Psoas muscle (tissue), 8 donors: ENCODE measurements around the gene SLC23A2. TPM values are rescaled to one million over a fixed set of nuclear protein-coding genes. Genes with fewer than 3 reads are reported as not detected.
"Not testable (repeated sequence)": the region's sequence is repeated elsewhere in the genome, so short reads cannot be mapped to it uniquely, and the experiment has no call there.

Experiments used
- ATAC-seq, 4 donors: fragments of 200-7000 bp; cut with Tn5 transposase; one replicate each; pipeline ENCODE4 v1.9.1; 2020; ENCODE audit warnings: moderate library complexity in 3 of 4, mild to moderate bottlenecking in 2 of 4
- DNase-seq, 2 donors: peaks; one replicate each; pipeline ENCODE4 v3.0.0-alpha.2; 2020
- H3K27ac ChIP-seq: fragments of 200-600 bp; one replicate; pipeline ENCODE4 v1.8.0; 2022
- H3K27me3 ChIP-seq, 3 donors: fragments of 200-600 bp in 1 of 3; one replicate each; pipeline versions ENCODE4 v1.6.1 to v1.8.0; 2013 to 2022; ENCODE audit warnings: low read length in 2 of 3, mild to moderate bottlenecking in 2 of 3, moderate library complexity in 1 of 3; ENCODE audit not compliant: insufficient read depth in 3 of 3
- H3K36me3 ChIP-seq, 2 donors: fragments of 200-600 bp in 1 of 2; one replicate each; pipeline versions ENCODE4 v1.6.1 to v1.8.0; 2013 to 2022; ENCODE audit warnings: low read depth in 1 of 2, mild to moderate bottlenecking in 1 of 2, moderate library complexity in 1 of 2; ENCODE audit not compliant: insufficient read depth in 1 of 2
- H3K4me1 ChIP-seq: fragments of 200-600 bp; one replicate; pipeline ENCODE4 v1.8.0; 2022
- H3K4me3 ChIP-seq: fragments of 200-600 bp; one replicate; pipeline ENCODE4 v1.8.0; 2022; ENCODE audit warnings: mild to moderate bottlenecking
- H3K9me3 ChIP-seq: fragments of 200-600 bp; one replicate; pipeline ENCODE4 v1.8.0; 2022
- WGBS, 3 donors: extraction: QIAGEN DNeasy Blood & Tissue Kit; methylation state at CpG; one replicate each; pipeline versions ENCODE4 v1.1.6 to v1.1.7; 2013; 5-methylcytosine and 5-hydroxymethylcytosine counted together
- intact Hi-C, 2 donors: fragments of 100-400 bp; cut with DNase I; formaldehyde crosslinking; loops; one replicate each; pipeline versions ENCODE4 v1.11.0 to v1.14.2; 2022
- polyA plus RNA-seq, 3 donors: library from polyadenylated mRNA; stranded (reverse); fragments of 200-250 nt; gene quantifications; one replicate each; pipeline ENCODE4 v1.2.3, GENCODE V29; 2013
- total RNA-seq, 4 donors: library from RNA; stranded (reverse); fragmentation: NEBNext Ultra II Directional in 2 of 4; extraction: Animal tissue kit (Norgen Biotek cat#: 25700) in 2 of 4; gene quantifications; one replicate each; pipeline versions ENCODE4 v1.2.1 to v1.2.4, GENCODE V29; 2021 to 2023
- TF ChIP-seq, protein P1 (sequence below): fragments of 200-600 bp; IDR thresholded peaks from one replicate; pipeline ENCODE4 v1.8.0; 2022; ENCODE audit warnings: antibody characterized with exemption
- donor health status: healthy with polysubstance abuse.
- donor health status: DM: no; HTN: no; CAD: no; lungs with moderate emphysema.
- donor health status: Bipolar disorder and iron deficiency.
- donor health status: healthy.
- donor health status: DM: yes; HTN: yes; CAD: no.
- donor health status: DM: no; HTN: no; CAD: no.
- donor health status: DM: no; HTN: no; CAD: no.
- donor health status: DM: yes; HTN: yes; CAD: no.

Gene SLC23A2
- total and polyA plus RNA-seq, 7 donors = 0.87 to 4.9 (median 3.4) TPM

DNA sequence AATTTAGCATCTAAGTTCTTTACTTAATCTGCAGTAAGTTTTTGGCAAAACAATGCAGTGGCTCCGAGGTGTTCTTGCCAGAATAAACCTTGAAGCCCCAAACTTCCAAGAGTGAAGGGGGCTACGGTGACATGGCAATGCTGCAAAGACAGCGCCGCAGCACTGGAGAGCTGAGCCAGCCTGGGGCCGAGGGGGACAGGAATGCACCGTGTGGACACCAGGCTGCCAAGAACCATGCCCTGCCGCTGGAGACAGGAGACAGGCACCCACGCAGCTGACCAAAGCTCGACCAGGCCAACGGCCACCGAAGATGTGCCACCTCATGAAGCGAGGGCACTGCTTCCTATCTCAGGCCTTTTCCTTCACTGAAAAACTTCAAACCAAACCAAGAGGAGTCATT is 146.2 kb downstream of the SLC23A2 start:
- no peak overlapping the region for H3K27ac ChIP-seq
- no peaks in the 10 kb centered on the region for H3K4me1 ChIP-seq
- WGBS, 3 donors = 82 to 90% (median 83%) methylated on average over 12 of the region's 12 CpGs
- intact Hi-C loops = no loop called here
- TF ChIP-seq, protein P1, sequence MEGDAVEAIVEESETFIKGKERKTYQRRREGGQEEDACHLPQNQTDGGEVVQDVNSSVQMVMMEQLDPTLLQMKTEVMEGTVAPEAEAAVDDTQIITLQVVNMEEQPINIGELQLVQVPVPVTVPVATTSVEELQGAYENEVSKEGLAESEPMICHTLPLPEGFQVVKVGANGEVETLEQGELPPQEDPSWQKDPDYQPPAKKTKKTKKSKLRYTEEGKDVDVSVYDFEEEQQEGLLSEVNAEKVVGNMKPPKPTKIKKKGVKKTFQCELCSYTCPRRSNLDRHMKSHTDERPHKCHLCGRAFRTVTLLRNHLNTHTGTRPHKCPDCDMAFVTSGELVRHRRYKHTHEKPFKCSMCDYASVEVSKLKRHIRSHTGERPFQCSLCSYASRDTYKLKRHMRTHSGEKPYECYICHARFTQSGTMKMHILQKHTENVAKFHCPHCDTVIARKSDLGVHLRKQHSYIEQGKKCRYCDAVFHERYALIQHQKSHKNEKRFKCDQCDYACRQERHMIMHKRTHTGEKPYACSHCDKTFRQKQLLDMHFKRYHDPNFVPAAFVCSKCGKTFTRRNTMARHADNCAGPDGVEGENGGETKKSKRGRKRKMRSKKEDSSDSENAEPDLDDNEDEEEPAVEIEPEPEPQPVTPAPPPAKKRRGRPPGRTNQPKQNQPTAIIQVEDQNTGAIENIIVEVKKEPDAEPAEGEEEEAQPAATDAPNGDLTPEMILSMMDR = no peak
- no peaks in the 10 kb centered on the region for H3K27me3 ChIP-seq
- no peak overlapping the region for H3K4me3 ChIP-seq
- ATAC-seq (no peak), DNase-seq (no peak)
- peaks cover 0 to 44% of the 10 kb centered on the region in 2 donors for H3K36me3 ChIP-seq
- no peaks in the 10 kb centered on the region for H3K9me3 ChIP-seq

DNA sequence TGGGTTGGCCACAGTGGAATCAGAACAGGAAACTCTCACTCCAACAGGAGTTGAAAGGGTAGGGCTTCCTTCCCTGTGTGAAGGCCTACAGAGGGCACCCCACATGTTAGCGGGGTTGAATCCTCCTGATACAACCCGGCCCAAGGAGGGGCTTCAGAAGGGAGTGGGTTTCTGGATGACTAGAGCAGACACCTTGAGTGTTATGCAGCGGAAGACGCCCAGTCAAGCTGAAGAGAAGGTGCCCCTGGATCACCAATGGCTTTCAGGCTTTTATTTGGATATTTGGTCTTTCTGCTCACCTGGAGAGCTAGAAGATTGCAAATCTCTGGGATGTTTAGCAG is 146.8 kb downstream of the SLC23A2 start:
- peaks cover 0 to 44% of the 10 kb centered on the region in 2 donors for H3K36me3 ChIP-seq
- intact Hi-C loops = no loop called here
- TF ChIP-seq, protein P1 = no peak
- H3K27me3 ChIP-seq = no peaks in the 10 kb centered on the region
- 91 to 98% (median 94%) methylated on average over 4 of the region's 4 CpGs for WGBS, 3 donors
- ATAC-seq (no peak), DNase-seq (no peak)
- H3K4me3 ChIP-seq = no peak overlapping the region
- no peaks in the 10 kb centered on the region for H3K4me1 ChIP-seq
- no peak overlapping the region for H3K27ac ChIP-seq
- no peaks in the 10 kb centered on the region for H3K9me3 ChIP-seq

DNA sequence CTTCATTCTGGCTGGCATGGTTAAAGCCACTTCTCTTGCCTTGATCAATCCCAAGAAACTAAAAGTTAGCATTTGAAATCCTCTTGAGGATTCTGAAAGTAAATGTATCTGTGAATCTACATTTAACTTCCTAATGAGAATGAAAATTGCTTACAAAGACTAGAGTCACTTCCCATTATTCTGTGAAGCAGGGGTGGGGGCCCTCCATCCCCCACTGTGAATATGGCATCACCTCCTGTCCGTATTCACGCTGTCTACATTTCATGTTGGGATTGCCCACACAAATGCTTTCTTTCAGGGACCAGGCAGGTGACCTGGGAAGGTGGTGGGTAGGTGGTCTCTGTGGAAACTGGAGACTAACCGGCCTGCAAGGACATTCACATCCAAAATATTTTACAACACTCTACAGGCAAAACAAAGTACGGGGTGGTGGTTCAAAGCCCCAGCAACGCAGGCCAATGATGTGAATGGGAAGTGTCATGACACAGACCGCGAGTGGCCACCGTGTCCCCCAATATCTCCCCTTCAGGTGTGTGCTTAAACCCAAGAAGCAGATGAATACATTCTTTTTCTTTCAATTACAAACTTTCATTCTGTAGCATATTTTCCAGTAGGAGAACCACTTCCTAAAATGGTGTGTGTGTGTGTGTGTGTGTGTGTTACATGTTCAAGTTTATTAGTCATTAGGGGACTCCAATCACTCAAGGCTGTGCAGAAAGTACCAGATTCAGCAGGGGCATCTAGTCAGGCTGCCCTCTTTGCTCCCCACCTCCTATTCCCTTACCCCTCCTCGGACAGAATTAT is 147.4 kb downstream of the SLC23A2 start:
- ATAC-seq (no peak), DNase-seq (no peak)
- intact Hi-C loops = no loop called here
- 87 to 93% (median 93%) methylated on average over 9 of the region's 9 CpGs for WGBS, 3 donors
- no peak overlapping the region for H3K4me3 ChIP-seq
- no peaks in the 10 kb centered on the region for H3K9me3 ChIP-seq
- peaks cover 0 to 41% of the 10 kb centered on the region in 2 donors for H3K36me3 ChIP-seq
- TF ChIP-seq, protein P1 = no peak
- no peaks in the 10 kb centered on the region for H3K4me1 ChIP-seq
- no peaks in the 10 kb centered on the region for H3K27me3 ChIP-seq
- no peak overlapping the region for H3K27ac ChIP-seq

DNA sequence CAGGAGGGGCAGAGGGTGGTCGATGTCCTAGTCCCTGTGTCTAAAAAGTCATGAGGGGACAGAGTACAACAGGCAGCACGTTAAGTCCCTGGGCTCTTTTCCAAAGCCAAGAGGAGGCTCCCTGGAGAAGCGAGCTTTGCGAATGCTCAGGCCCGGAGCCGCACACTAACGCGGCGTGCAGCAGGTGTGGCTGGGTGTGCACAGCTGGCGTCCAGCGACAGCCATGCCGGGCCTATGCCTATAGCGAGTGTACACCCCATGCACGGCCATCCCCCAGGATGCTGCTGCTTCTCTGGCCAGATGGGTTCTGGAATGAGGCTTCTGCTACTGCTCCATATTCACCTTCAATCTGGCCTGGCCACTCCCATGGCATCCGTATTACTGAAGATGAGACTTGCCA is 148.3 kb downstream of the SLC23A2 start:
- TF ChIP-seq, protein P1 = no peak
- Histone ChIP-seq H3K9me3 (no peaks in the 10 kb centered on the region), H3K27me3 (no peaks in the 10 kb centered on the region), H3K27ac (no peak overlapping the region), H3K36me3 (peaks cover 0 to 31% of the 10 kb centered on the region in 2 donors), H3K4me3 (no peak overlapping the region), H3K4me1 (no peaks in the 10 kb centered on the region)
- ATAC-seq = no peak
- WGBS, 3 donors = 67 to 68% (median 68%) methylated on average over 15 of the region's 15 CpGs
- intact Hi-C loops = no loop called here
- DNase-seq = no peak

DNA sequence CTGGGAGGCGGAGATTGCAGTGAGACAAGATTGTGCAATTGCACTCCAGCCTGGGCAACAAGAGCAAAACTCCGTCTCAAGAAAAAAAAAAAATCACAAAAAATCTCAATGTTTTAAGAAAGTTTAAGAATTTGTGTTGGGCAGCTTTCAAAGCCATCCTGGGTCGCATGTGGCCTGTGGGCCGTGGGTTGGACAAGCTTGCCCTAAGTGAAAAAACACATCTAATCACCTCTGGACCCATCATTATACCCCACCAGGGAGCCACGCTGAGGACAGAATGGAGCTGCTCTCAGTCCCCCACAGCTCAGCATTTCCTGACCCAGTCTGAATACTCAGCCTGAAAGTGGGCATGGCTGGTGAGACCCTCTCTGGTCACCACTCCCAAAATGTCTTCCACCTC is 150.3 kb downstream of the SLC23A2 start:
- no peak overlapping the region for H3K27ac ChIP-seq
- TF ChIP-seq, protein P1 = no peak
- 91 to 93% (median 93%) methylated on average over 5 of the region's 5 CpGs for WGBS, 3 donors
- no peak for DNase-seq
- H3K4me1 ChIP-seq = no peaks in the 10 kb centered on the region
- no peak for ATAC-seq
- no peaks in the 10 kb centered on the region for H3K27me3 ChIP-seq
- H3K36me3 ChIP-seq = peaks cover 0 to 14% of the 10 kb centered on the region in 2 donors
- intact Hi-C loops = no loop called here
- no peaks in the 10 kb centered on the region for H3K9me3 ChIP-seq
- no peak overlapping the region for H3K4me3 ChIP-seq

DNA sequence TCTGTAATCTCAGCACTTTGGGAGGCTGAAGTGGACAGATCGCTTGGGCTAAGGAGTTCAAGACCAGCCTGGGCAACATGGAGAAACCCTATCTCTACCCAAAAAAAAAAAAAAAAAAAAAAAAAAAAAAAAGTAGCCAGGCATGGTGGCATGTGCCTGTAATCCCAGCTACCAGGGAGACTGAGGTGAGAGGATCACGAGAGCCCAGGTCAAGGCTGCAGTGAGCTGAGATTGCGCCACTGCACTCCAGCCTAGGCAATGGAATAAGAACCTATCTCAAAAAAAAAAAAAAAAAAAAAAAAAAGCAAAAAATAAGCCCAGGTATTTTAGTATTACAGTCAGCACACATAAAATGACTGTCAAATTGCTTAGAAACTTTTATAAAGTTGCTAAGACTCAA is 152.5 kb downstream of the SLC23A2 start:
- H3K36me3 ChIP-seq, ATAC-seq, H3K4me3 ChIP-seq, H3K27ac ChIP-seq, H3K9me3 ChIP-seq, intact Hi-C loops, DNase-seq, H3K4me1 ChIP-seq, H3K27me3 ChIP-seq: not testable (repeated sequence)
- WGBS, 3 donors = 96 to 97% (median 96%) methylated on average over 3 of the region's 3 CpGs
